Cardiac muscle cell (in vitro differentiated cells and primary cell): ENCODE data around the gene AGRN. TPM values are rescaled to one million over a fixed set of nuclear protein-coding genes. Genes with fewer than 3 reads are reported as not detected.
"Not testable (repeated sequence)": the region's sequence is repeated elsewhere in the genome, so short reads cannot be mapped to it uniquely, and the experiment has no call there.

ENCODE experiments used
- DNase-seq, 2 donors: peaks; one replicate each; pipeline versions ENCODE4 v3.0.0 to v3.0.0-alpha.2; 2010 to 2017; ENCODE audit warnings: low read depth in 1 of 2, low spot score in 1 of 2
- H3K27ac ChIP-seq: fragments of 200-600 bp; sonication (generic); 2 replicates; pipeline ENCODE4 v1.5.1; 2016
- H3K27me3 ChIP-seq: fragments of 200-600 bp; sonication (generic); 2 replicates; pipeline ENCODE4 v1.6.0; 2016; ENCODE audit warnings: control low read depth
- H3K36me3 ChIP-seq: fragments of 200-600 bp; sonication (generic); 2 replicates; pipeline ENCODE4 v1.5.1; 2016; ENCODE audit warnings: control low read depth
- H3K4me1 ChIP-seq: fragments of 200-600 bp; sonication (generic); 2 replicates; pipeline ENCODE4 v1.8.1; 2017; ENCODE audit warnings: low read depth, mild to moderate bottlenecking, mixed run types
- H3K4me3 ChIP-seq: fragments of 200-600 bp; sonication (generic); 2 replicates; pipeline ENCODE4 v1.5.1; 2016; ENCODE audit warnings: mild to moderate bottlenecking
- H3K9me3 ChIP-seq: fragments of 200-600 bp; sonication (generic); 2 replicates; pipeline ENCODE4 v1.5.1; 2017; ENCODE audit warnings: low read depth, mild to moderate bottlenecking, control low read depth
- CTCF ChIP-seq: IDR thresholded peaks from 2 replicates; pipeline ENCODE4 v1.5.1; 2012; ENCODE audit warnings: low read depth, mild to moderate bottlenecking, low read length
- polyA plus RNA-seq: library from polyadenylated mRNA; unstranded; fragments of >200 nt; fragmentation: Nextera tagmentation; extraction: Ambion mirVana; gene quantifications from 2 replicates; pipeline ENCODE4 v1.2.1, GENCODE V29; 2016
- total RNA-seq: library from RNA; depleted of rRNA; stranded (reverse); fragments of >200 nt; gene quantifications from 2 replicates; pipeline ENCODE4 v1.2.3, GENCODE V29; 2016

The AGRN gene
- total and polyA plus RNA-seq, 2 experiments from 2014 or later: 23.5 to 154 TPM

DNA sequence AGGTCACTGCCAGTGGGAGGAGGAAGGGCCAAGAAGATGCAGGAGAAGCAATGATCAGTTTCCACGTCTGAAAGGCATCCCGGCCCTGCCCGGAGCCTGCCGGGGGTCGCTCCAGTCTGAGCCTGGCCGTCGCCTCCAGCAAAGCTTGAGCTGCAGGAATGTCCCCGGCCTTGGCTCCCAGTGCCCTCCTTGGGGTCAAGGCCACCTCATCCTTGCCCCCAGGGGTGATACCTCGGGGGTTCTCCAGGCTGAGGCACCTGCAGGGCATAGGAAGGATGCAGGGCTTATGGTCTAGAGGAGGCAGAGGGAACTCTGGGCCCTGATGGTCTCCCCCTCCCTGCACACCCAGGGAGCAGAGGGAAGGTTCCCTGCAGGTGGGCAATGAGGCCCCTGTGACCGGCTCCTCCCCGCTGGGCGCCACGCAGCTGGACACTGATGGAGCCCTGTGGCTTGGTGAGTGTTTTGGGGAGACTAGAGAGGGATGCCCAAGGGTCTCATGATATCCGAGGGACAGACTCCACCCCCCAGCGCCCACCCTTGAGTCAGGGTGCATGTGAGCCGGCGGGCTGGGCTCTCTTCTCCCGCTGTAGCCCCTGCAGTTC is 34.3 kb downstream of the AGRN start:
- Histone ChIP-seq H3K27me3 (peaks cover 27% of the 10 kb centered on the region), H3K9me3 (no peaks in the 10 kb centered on the region), H3K36me3 (peaks cover 3% of the 10 kb centered on the region), H3K4me3 (no peak overlapping the region), H3K4me1 (no peaks in the 10 kb centered on the region), H3K27ac (no peak overlapping the region)
- no peak for DNase-seq
- TF ChIP-seq CTCF: no peak

DNA sequence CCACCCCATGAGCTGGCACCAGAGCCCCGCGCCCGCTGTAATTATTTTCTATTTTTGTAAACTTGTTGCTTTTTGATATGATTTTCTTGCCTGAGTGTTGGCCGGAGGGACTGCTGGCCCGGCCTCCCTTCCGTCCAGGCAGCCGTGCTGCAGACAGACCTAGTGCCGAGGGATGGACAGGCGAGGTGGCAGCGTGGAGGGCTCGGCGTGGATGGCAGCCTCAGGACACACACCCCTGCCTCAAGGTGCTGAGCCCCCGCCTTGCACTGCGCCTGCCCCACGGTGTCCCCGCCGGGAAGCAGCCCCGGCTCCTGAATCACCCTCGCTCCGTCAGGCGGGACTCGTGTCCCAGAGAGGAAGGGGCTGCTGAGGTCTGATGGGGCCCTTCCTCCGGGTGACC is 35.1 kb downstream of the AGRN start:
- no peak for DNase-seq
- TF ChIP-seq CTCF: no peak
- Histone ChIP-seq H3K4me1 (no peaks in the 10 kb centered on the region), H3K27me3 (peaks cover 33% of the 10 kb centered on the region), H3K36me3 (peaks cover 3% of the 10 kb centered on the region), H3K27ac (no peak overlapping the region), H3K4me3 (no peak overlapping the region), H3K9me3 (no peaks in the 10 kb centered on the region)

DNA sequence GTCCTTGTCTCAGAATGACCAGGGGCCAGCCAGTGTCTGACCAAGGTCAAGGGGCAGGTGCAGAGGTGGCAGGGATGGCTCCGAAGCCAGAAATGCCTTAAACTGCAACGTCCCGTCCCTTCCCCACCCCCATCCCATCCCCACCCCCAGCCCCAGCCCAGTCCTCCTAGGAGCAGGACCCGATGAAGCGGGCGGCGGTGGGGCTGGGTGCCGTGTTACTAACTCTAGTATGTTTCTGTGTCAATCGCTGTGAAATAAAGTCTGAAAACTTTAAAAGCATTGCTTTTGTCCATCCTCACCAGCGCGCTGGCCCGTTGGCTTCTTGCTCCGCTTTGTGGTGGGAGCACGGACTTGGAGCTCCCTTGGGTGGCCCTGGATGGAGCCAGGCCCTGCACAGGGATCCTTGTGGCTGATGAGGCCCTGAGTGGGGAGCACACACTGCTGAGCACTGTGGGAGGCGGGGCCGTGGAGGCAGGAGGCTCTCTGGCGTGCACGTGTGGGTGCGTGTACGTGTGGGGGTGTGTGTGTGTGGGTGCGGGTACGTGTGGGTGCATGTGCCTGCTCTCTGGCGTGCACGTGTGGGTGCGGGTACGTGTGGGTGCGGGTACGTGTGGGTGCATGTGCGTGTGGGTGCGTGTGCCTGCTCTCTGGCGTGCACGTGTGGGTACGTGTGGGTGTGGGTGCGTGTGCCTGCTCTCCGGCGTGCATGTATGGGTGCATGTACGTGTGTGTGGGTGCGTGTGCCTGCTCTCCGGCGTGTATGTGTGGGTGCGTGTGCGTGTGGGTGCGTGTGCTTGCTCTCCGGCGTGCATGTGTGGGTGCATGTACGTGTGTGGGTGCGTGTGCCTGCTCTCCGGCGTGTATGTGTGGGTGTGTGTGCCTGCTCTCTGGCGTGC is 36.2 kb downstream of the AGRN start:
- no peaks in the 10 kb centered on the region for H3K9me3 ChIP-seq
- H3K27ac ChIP-seq: no peak overlapping the region
- no peaks in the 10 kb centered on the region for H3K4me1 ChIP-seq
- H3K4me3 ChIP-seq: no peak overlapping the region
- no peak for TF ChIP-seq CTCF
- no peak for DNase-seq
- peaks cover 44% of the 10 kb centered on the region for H3K27me3 ChIP-seq
- H3K36me3 ChIP-seq: no peaks in the 10 kb centered on the region

DNA sequence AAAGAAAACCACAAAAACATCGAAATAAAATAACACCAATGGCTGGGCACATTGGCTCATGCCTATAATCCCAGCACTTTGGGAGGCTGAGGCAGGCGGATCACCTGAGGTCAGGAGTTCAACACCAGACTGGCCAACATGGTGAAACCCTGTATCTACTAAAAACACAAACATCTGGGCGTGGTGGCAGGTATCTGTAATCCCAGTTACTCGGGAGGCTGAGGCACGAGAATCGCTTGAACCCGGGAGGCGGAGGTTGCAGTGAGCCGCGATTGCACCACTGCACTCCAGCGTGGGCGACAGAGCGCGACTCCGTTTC is 37.8 kb downstream of the AGRN start:
- H3K27me3 ChIP-seq: peaks cover 61% of the 10 kb centered on the region
- not testable (repeated sequence) for H3K4me3 ChIP-seq

DNA sequence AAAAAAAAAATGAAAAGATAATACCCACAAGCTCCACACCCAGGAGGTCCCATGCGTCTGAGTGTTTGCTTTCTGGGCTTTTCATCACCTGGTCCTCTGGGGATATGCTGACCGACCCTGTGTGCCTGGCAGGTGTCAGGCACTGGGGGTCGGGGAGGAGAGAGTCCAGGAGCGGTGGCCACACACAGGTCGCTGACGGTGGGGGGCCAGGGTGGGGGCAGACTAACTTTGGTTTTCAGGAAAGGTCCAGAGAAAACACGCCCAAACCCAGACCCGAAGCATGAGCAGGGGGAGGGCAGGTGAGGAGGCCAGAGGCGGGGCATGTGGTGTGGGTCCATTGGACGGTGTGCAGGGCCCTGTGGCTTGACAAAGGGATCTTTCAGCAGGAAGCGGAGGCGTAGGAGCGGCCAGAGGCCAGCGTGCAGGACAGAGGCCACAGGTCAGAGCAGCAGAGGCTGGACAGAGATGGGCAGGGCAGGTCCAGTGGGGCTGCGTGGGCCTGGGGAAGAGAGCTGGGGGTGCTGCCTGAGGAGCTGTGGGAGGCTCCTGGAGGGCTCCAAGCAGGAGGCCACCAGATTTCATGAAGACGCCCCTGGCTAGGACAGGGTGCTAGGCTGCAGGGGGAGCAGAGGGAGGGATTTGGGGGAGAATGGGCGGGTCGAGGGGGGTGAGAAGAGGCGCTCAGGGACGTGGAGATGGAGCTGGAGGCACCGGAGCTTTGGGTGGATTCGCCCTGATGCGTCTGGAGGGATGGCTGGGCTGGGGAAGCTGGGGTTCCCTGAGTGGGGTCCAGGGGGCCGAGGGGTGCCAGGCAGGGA is 38.4 kb downstream of the AGRN start:
- no peaks in the 10 kb centered on the region for H3K9me3 ChIP-seq
- H3K4me3 ChIP-seq: no peak overlapping the region
- no peak for TF ChIP-seq CTCF
- no peaks in the 10 kb centered on the region for H3K36me3 ChIP-seq
- H3K27me3 ChIP-seq: peaks cover 67% of the 10 kb centered on the region
- H3K27ac ChIP-seq: no peak overlapping the region
- no peak for DNase-seq
- peaks cover 4% of the 10 kb centered on the region for H3K4me1 ChIP-seq

More for the DNA sequence above, 37.8 kb downstream of the AGRN start:
- not testable (repeated sequence) for H3K36me3 ChIP-seq, H3K9me3 ChIP-seq, H3K4me1 ChIP-seq, H3K27ac ChIP-seq, DNase-seq
